ENCODE measurements around the gene RRN3. TPM values are rescaled to one million over a fixed set of nuclear protein-coding genes. Genes with fewer than 3 reads are reported as not detected.
"Not testable (repeated sequence)": the region's sequence is repeated elsewhere in the genome, so short reads cannot be mapped to it uniquely, and the experiment has no call there.

The RRN3 gene
- total RNA-seq, 1 experiment from 2014 or later: 40.9 TPM

GRCh38 chr16:15046692-15047376, 47.2 kb downstream of the RRN3 start:
- DNase-seq: no peak
- Histone ChIP-seq H3K14ac (ENCODE audit: insufficient read depth, low read length) (no peak overlapping the region), H3K18ac (ENCODE audit: insufficient read length, low read depth, low read length) (no peak overlapping the region), H2AFZ (ENCODE audit: low read length) (no peak overlapping the region), H4K91ac (ENCODE audit: insufficient read length, low read depth, low read length) (no peak overlapping the region), H3K9ac (ENCODE audit: extremely low read depth, insufficient read length, low read length) (no peak overlapping the region), H3K56ac (ENCODE audit: insufficient read length, low read depth, low read length) (no peak overlapping the region), H3K27me3 (ENCODE audit: insufficient read depth, low read length) (no peaks in the 10 kb centered on the region), H4K8ac (replicated peaks; ENCODE audit: insufficient read length, low read depth, low read length) (no peak overlapping the region), H2BK12ac (ENCODE audit: insufficient read length, low read depth, low read length) (no peak overlapping the region), H3K4me2 (ENCODE audit: insufficient read depth, insufficient read length, low read length) (no peak overlapping the region), H2BK15ac (ENCODE audit: low read depth, low read length) (no peak overlapping the region), H3K4ac (ENCODE audit: low read depth, low read length) (no peak overlapping the region), H4K5ac (ENCODE audit: insufficient read length, low read depth, low read length) (no peak overlapping the region), H2AK5ac (ENCODE audit: insufficient read length, low read length) (no peak overlapping the region), H2BK5ac (ENCODE audit: insufficient read length, low read length) (no peak overlapping the region), H2BK120ac (ENCODE audit: low read depth, low read length, poor library complexity, severe bottlenecking) (no peak overlapping the region), H3T11ph (ENCODE audit: low read length) (no peak overlapping the region), H3K79me1 (ENCODE audit: insufficient read depth, low read depth, low read length, poor library complexity, severe bottlenecking) (no peaks in the 10 kb centered on the region), H2BK20ac (ENCODE audit: low read depth, low read length, poor library complexity, severe bottlenecking) (no peak overlapping the region), H3K23me2 (ENCODE audit: insufficient read length, low read depth, low read length, poor library complexity, severe bottlenecking) (no peaks in the 10 kb centered on the region), H4K20me1 (ENCODE audit: control insufficient read depth, insufficient read depth, insufficient read length) (no peaks in the 10 kb centered on the region), H3K4me1 (ENCODE audit: insufficient read depth, low read length) (no peaks in the 10 kb centered on the region), H3K79me2 (ENCODE audit: insufficient read depth, low read length) (no peaks in the 10 kb centered on the region; the same call in 1 of the 2 replicates), H3K9me3 (ENCODE audit: control insufficient read depth, low read depth, low read length) (no peaks in the 10 kb centered on the region), H3K23ac (ENCODE audit: insufficient read length, low read depth, low read length) (no peak overlapping the region), H3K27ac (ENCODE audit: insufficient read length, low read depth, low read length) (no peak overlapping the region)
- Mint-ChIP-seq H3K36me3 (ENCODE audit: insufficient read depth in 1 of 3, low read depth in 3 of 3) (peaks cover 10 to 32% (median 28%) of the 10 kb centered on the region in 3 experiments; a peak in 6 of 7 replicates), H3K4me1 (no peaks in the 10 kb centered on the region; a peak in 1 of 4 replicates), H3K27me3 (ENCODE audit: low read depth) (no peaks in the 10 kb centered on the region), H3K27ac (peak overlapping the region in 1 of 3 experiments; percentile 88; a peak in 1 of 7 replicates), H3K9me3 (no peaks in the 10 kb centered on the region), H3K4me3 (no peak overlapping the region; a peak in 1 of 5 replicates)
- TF ChIP-seq CTCF (conservative IDR thresholded peaks at IDR 0.05): no peak
- no CpG with 5 or more reads among the region's 21 CpGs for WGBS (ENCODE audit: extremely low coverage, insufficient read length, low lambda C conversion rate)

GRCh38 chr16:15045270-15045669, 48.8 kb downstream of the RRN3 start:
- not testable (repeated sequence) for H4K5ac ChIP-seq (ENCODE audit: insufficient read length, low read depth, low read length); H2BK20ac ChIP-seq (ENCODE audit: low read depth, low read length, poor library complexity, severe bottlenecking); DNase-seq; H2BK15ac ChIP-seq (ENCODE audit: low read depth, low read length); H3T11ph ChIP-seq (ENCODE audit: low read length); H3K4me3 Mint-ChIP-seq; H3K9ac ChIP-seq (ENCODE audit: extremely low read depth, insufficient read length, low read length); H3K79me2 ChIP-seq (ENCODE audit: insufficient read depth, low read length); H3K9me3 Mint-ChIP-seq; H4K20me1 ChIP-seq (ENCODE audit: control insufficient read depth, insufficient read depth, insufficient read length); H3K9me3 ChIP-seq (ENCODE audit: control insufficient read depth, low read depth, low read length); H2AK5ac ChIP-seq (ENCODE audit: insufficient read length, low read length); H3K27me3 ChIP-seq (ENCODE audit: insufficient read depth, low read length); H3K27ac ChIP-seq (ENCODE audit: insufficient read length, low read depth, low read length); H4K8ac ChIP-seq (replicated peaks; ENCODE audit: insufficient read length, low read depth, low read length); H3K4me1 Mint-ChIP-seq; H3K23me2 ChIP-seq (ENCODE audit: insufficient read length, low read depth, low read length, poor library complexity, severe bottlenecking); H3K56ac ChIP-seq (ENCODE audit: insufficient read length, low read depth, low read length); H3K23ac ChIP-seq (ENCODE audit: insufficient read length, low read depth, low read length); H4K91ac ChIP-seq (ENCODE audit: insufficient read length, low read depth, low read length); H3K4me1 ChIP-seq (ENCODE audit: insufficient read depth, low read length); H3K14ac ChIP-seq (ENCODE audit: insufficient read depth, low read length); H2BK5ac ChIP-seq (ENCODE audit: insufficient read length, low read length); H3K4me2 ChIP-seq (ENCODE audit: insufficient read depth, insufficient read length, low read length); H2BK12ac ChIP-seq (ENCODE audit: insufficient read length, low read depth, low read length); H3K27me3 Mint-ChIP-seq (ENCODE audit: low read depth); H2AFZ ChIP-seq (ENCODE audit: low read length); H3K4ac ChIP-seq (ENCODE audit: low read depth, low read length); H3K18ac ChIP-seq (ENCODE audit: insufficient read length, low read depth, low read length); H3K79me1 ChIP-seq (ENCODE audit: insufficient read depth, low read depth, low read length, poor library complexity, severe bottlenecking); H2BK120ac ChIP-seq (ENCODE audit: low read depth, low read length, poor library complexity, severe bottlenecking)
- peak overlapping the region in 2 of 3 experiments; percentile 4 to 81; a peak in 2 of 7 replicates for H3K27ac Mint-ChIP-seq
- no CpG with 5 or more reads among the region's 9 CpGs for WGBS (ENCODE audit: extremely low coverage, insufficient read length, low lambda C conversion rate)
- H3K36me3 Mint-ChIP-seq (ENCODE audit: insufficient read depth in 1 of 3, low read depth in 3 of 3): peaks cover 10 to 43% (median 28%) of the 10 kb centered on the region in 3 experiments; a peak in 6 of 7 replicates

All from H9 (cell line).